IMR-90 (cell line): ENCODE measurements around the gene TLR6. TPM values are rescaled to one million over a fixed set of nuclear protein-coding genes. Genes with fewer than 3 reads are reported as not detected.

Experiments
- ATAC-seq: fragments of 200-7000 bp; cut with Tn5 transposase; 2 replicates; pipeline ENCODE4 v1.9.1; 2020; ENCODE audit warnings: low read depth, mild to moderate bottlenecking, moderate library complexity
- BruUV-seq: library from RNA; stranded (reverse); fragments of 400-500 nt; replicated peaks from 2 replicates; lab custom pipeline; 2021; lab: Mats Ljungman, UMichigan
- CTCF ChIA-PET: fragments of 300-600 bp; formaldehyde crosslinking; extraction: SDS; loops from one replicate; lab custom pipeline; 2021; ENCODE audit warnings: antibody characterized with exemption; lab: Yijun Ruan, JAX
- POLR2A ChIA-PET: fragments of 300-600 bp; sonication (Branson Sonifier 250); formaldehyde crosslinking; loops from one replicate; lab custom pipeline; 2022; ENCODE audit warnings: antibody characterized with exemption; ENCODE audit not compliant: unreplicated experiment; lab: Charles Lee
- DNase-seq: peaks from one replicate; pipeline ENCODE4 v3.0.0; 2013
- H2AFZ ChIP-seq: replicated peaks from 2 replicates; pipeline ENCODE3; 2013; ENCODE audit warnings: low read length, mild to moderate bottlenecking; ENCODE audit not compliant: poor library complexity
- H2AK5ac ChIP-seq: 2 replicates; pipeline ENCODE4 v1.6.1; 2013; ENCODE audit warnings: low read depth, low read length, inconsistent platforms
- H2AK9ac ChIP-seq: replicated peaks from 2 replicates; pipeline ENCODE3; 2013; ENCODE audit warnings: mild to moderate bottlenecking, low read depth, low read length, moderate library complexity; ENCODE audit not compliant: poor library complexity
- H2BK120ac ChIP-seq: 2 replicates; pipeline ENCODE4 v1.6.1; 2013; ENCODE audit warnings: low read depth, low read length, inconsistent platforms
- H2BK15ac ChIP-seq: 3 replicates; pipeline ENCODE4 v1.6.1; 2013; ENCODE audit warnings: low read depth, low read length, inconsistent platforms
- H2BK20ac ChIP-seq: 2 replicates; pipeline ENCODE4 v1.6.1; 2013; ENCODE audit warnings: low read depth, mild to moderate bottlenecking, inconsistent platforms, low read length, moderate library complexity
- H2BK5ac ChIP-seq: 2 replicates; pipeline ENCODE4 v1.6.1; 2013; ENCODE audit warnings: mild to moderate bottlenecking, low read depth, low read length, inconsistent platforms; ENCODE audit not compliant: poor library complexity, severe bottlenecking
- H3K14ac ChIP-seq: replicated peaks from 2 replicates; pipeline ENCODE4 v1.6.1; 2013; ENCODE audit warnings: low read depth, low read length, inconsistent platforms
- H3K18ac ChIP-seq: 2 replicates; pipeline ENCODE4 v1.6.1; 2013; ENCODE audit warnings: low read depth, low read length, control low read depth
- H3K23ac ChIP-seq: 2 replicates; pipeline ENCODE4 v1.6.1; 2013; ENCODE audit warnings: low read depth, low read length, inconsistent platforms
- H3K27ac ChIP-seq: 2 replicates; pipeline ENCODE4 v1.5.1; 2013; ENCODE audit warnings: mild to moderate bottlenecking, control low read depth, low read length; ENCODE audit not compliant: insufficient read depth
- H3K27me3 ChIP-seq: 2 replicates; pipeline ENCODE4 v1.6.1; 2013; ENCODE audit warnings: low read length; ENCODE audit not compliant: control insufficient read depth, insufficient read depth
- H3K36me3 ChIP-seq: 2 replicates; pipeline ENCODE4 v1.6.1; 2013; ENCODE audit warnings: low read length, mixed read lengths; ENCODE audit not compliant: control insufficient read depth, insufficient read depth
- H3K4ac ChIP-seq: 2 replicates; pipeline ENCODE4 v1.6.1; 2013; ENCODE audit warnings: low read depth, low read length, inconsistent platforms
- H3K4me1 ChIP-seq: 2 replicates; pipeline ENCODE4 v1.6.1; 2013; ENCODE audit warnings: low read length, mixed read lengths; ENCODE audit not compliant: control insufficient read depth, insufficient read depth
- H3K4me2 ChIP-seq: 2 replicates; pipeline ENCODE4 v1.6.1; 2013; ENCODE audit warnings: low read depth, mild to moderate bottlenecking, control low read depth, low read length, moderate library complexity
- H3K4me3 ChIP-seq: 2 replicates; pipeline ENCODE4 v1.5.1; 2013; ENCODE audit warnings: low read depth, mild to moderate bottlenecking, control low read depth, low read length, moderate library complexity; ENCODE audit not compliant: insufficient read depth
- H3K56ac ChIP-seq: 2 replicates; pipeline ENCODE4 v1.6.1; 2013; ENCODE audit warnings: low read length, inconsistent platforms; ENCODE audit not compliant: insufficient read depth; ENCODE audit errors: extremely low read depth
- H3K79me1 ChIP-seq, 2 experiments: 2 replicates each; pipeline ENCODE4 v1.6.1; 2013; ENCODE audit warnings: low read length in 2 of 2, inconsistent platforms in 1 of 2, low read depth in 1 of 2
- H3K9ac ChIP-seq: 2 replicates; pipeline ENCODE4 v1.6.1; 2013; ENCODE audit warnings: low read depth, low read length, control low read depth
- H3K9me1 ChIP-seq: 2 replicates; pipeline ENCODE4 v1.6.1; 2013; ENCODE audit warnings: low read length, inconsistent platforms; ENCODE audit not compliant: insufficient read depth
- H3K9me3 ChIP-seq: 2 replicates; pipeline ENCODE4 v1.6.1; 2013; ENCODE audit warnings: low read length; ENCODE audit not compliant: control insufficient read depth, insufficient read depth
- H4K20me1 ChIP-seq: 2 replicates; pipeline ENCODE4 v1.6.1; 2013; ENCODE audit warnings: low read length, inconsistent platforms; ENCODE audit not compliant: insufficient read depth
- H4K5ac ChIP-seq: 2 replicates; pipeline ENCODE4 v1.6.1; 2013; ENCODE audit warnings: mild to moderate bottlenecking, low read depth, low read length, control low read depth
- H4K8ac ChIP-seq, 2 experiments: 2 replicates each; pipeline ENCODE4 v1.6.1; 2013; ENCODE audit warnings: low read depth in 2 of 2, low read length in 2 of 2, control low read depth in 1 of 2, inconsistent platforms in 1 of 2
- H4K91ac ChIP-seq: 2 replicates; pipeline ENCODE4 v1.6.1; 2013; ENCODE audit warnings: low read depth, low read length, inconsistent platforms; ENCODE audit not compliant: insufficient read depth
- CEBPB ChIP-seq: IDR thresholded peaks from 2 replicates; pipeline ENCODE4 v1.6.1; 2012; ENCODE audit warnings: low read depth, low read length, improper control_type of control experiment
- CTCF ChIP-seq: conservative IDR thresholded peaks from 2 replicates; pipeline ENCODE4 v1.5.1; 2012; ENCODE audit warnings: mild to moderate bottlenecking, low read depth, low read length, improper control_type of control experiment
- FOS ChIP-seq: fragments of 150-350 bp; IDR thresholded peaks from 2 replicates; pipeline ENCODE4 v1.6.1; 2016; ENCODE audit warnings: low read depth, low read length
- MXI1 ChIP-seq: IDR thresholded peaks from 2 replicates; pipeline ENCODE4 v1.6.1; 2012; ENCODE audit warnings: low read depth, mild to moderate bottlenecking, low read length, moderate library complexity, borderline replicate concordance
- POLR2A ChIP-seq: IDR thresholded peaks from 2 replicates; pipeline ENCODE4 v1.6.1; 2012; ENCODE audit warnings: mild to moderate bottlenecking, low read depth, low read length
- USF2 ChIP-seq: fragments of 150-350 bp; IDR thresholded peaks from 2 replicates; pipeline ENCODE4 v1.6.1; 2017; ENCODE audit warnings: mild to moderate bottlenecking, antibody characterized with exemption, low read length, low read depth
- WGBS, 2 experiments: methylation state at CpG; one replicate each; pipeline versions ENCODE4 v1.1.5 to v1.1.7; 2013; ENCODE audit warnings: missing lambda C conversion rate in 2 of 2; ENCODE audit not compliant: insufficient read length in 1 of 2; ENCODE audit errors: extremely low coverage in 2 of 2; 5-methylcytosine and 5-hydroxymethylcytosine counted together
- dilution Hi-C: fragments of 300-500 bp; cut with HindIII; formaldehyde crosslinking; loops from one replicate; pipeline ENCODE4 v1.14.3; 2018; ENCODE audit warnings: low sequenced_read_pairs; ENCODE audit not compliant: unreplicated experiment
- in situ Hi-C: fragments of 300-500 bp; cut with MboI; formaldehyde crosslinking; loops from 3 replicates; pipeline ENCODE4 v1.14.3; 2019; ENCODE audit warnings: low sequenced_read_pairs, inconsistent platforms, mixed read lengths
- intact Hi-C: fragments of 100-400 bp; cut with micrococcal nuclease; formaldehyde crosslinking; loops from 2 replicates; pipeline ENCODE4 v1.10.0; 2022
- polyA plus RNA-seq, 3 experiments: library from polyadenylated mRNA; depleted of rRNA; stranded (reverse); fragments of >200 nt; gene quantifications; 2 replicates each; pipeline ENCODE4 v1.2.3, GENCODE V29; 2012; ENCODE audit warnings: low replicate concordance in 1 of 3
- total RNA-seq: library from RNA; depleted of rRNA; stranded (reverse); fragments of >200 nt; gene quantifications from 2 replicates; pipeline ENCODE4 v1.2.3, GENCODE V29; 2012

The TLR6 gene
- total and polyA plus RNA-seq, 2 of the 4 experiments (the other 2 are of a cell fraction), result 1.4 to 3.9 TPM

GRCh38 chr4:38857354-38858096, 908 bp upstream of the TLR6 start:
- Histone ChIP-seq H3K14ac (peak overlapping the region; percentile 62), H3K56ac (peak overlapping the region; percentile 95), H3K4me3 (peak overlapping the region; percentile 31; the same call in 1 of the 2 replicates), H2BK120ac (peak overlapping the region; percentile 98), H4K5ac (peak overlapping the region; percentile 71), H3K27ac (peak overlapping the region; percentile 92), H2AK5ac (peak overlapping the region; percentile 90; the same call in 1 of the 2 replicates), H3K27me3 (no peaks in the 10 kb centered on the region), H4K20me1 (no peaks in the 10 kb centered on the region), H3K4ac (peak overlapping the region; percentile 76), H3K18ac (peak overlapping the region; percentile 97), H3K9me1 (peaks cover 3% of the 10 kb centered on the region; the same call in 1 of the 2 replicates), H3K36me3 (no peaks in the 10 kb centered on the region), H3K4me2 (peak overlapping the region; percentile 95), H2AK9ac (peak overlapping the region; percentile 81), H3K23ac (peak overlapping the region; percentile 99), H2AFZ (peak overlapping the region; percentile 90), H2BK15ac (peak overlapping the region; percentile 81), H3K4me1 (peaks cover 8% of the 10 kb centered on the region), H3K9me3 (no peaks in the 10 kb centered on the region), H4K91ac (peak overlapping the region; percentile 80), H3K9ac (peak overlapping the region; percentile 45), H2BK5ac (peak overlapping the region; percentile 93), H4K8ac (peak overlapping the region; percentile 22 to 99), H3K79me1 (peaks cover 0 to 3% of the 10 kb centered on the region in 2 experiments; a peak in 1 of 4 replicates), H2BK20ac (peak overlapping the region; percentile 97)
- no CpG with 5 or more reads among the region's 3 CpGs for WGBS, 2 experiments
- dilution Hi-C loops (no loop called here), in situ Hi-C loops (loop anchor here (5.0 kb wide), 1 partner anchor 100 kb away; no protein-coding TSS in a partner anchor), intact Hi-C loops (loop anchor here (2.0 to 10.0 kb wide), 5 partner anchors 75 to 795 kb away; partner anchors contain the start of gene TLR10)
- peak; percentile 94 for DNase-seq
- ATAC-seq, result peak; percentile 91
- ChIA-PET POLR2A (no interaction called here), CTCF (no interaction called here)
- TF ChIP-seq USF2, result no peak
- peak; percentile 97 for TF ChIP-seq CEBPB
- TF ChIP-seq POLR2A, result peak; percentile 63; the same call in 1 of the 2 replicates
- TF ChIP-seq CTCF, result no peak
- TF ChIP-seq MXI1, result no peak
- TF ChIP-seq FOS, result peak; percentile 82
- BruUV-seq, result no TSS peak
